Ramos (cell line): Measurements from ENCODE around the gene EPHA6.

Experiments
- in situ Hi-C: fragments of 300-500 bp; cut with MboI; formaldehyde crosslinking; loops from one replicate; pipeline ENCODE4 v1.14.3; 2022; ENCODE audit warnings: low sequenced_read_pairs; ENCODE audit not compliant: unreplicated experiment

Gene EPHA6

GRCh38 chr3:97680696-97681095 is 866.3 kb downstream of the EPHA6 start:
- in situ Hi-C loops: no loop called here

GRCh38 chr3:97684490-97684889 is 870.1 kb downstream of the EPHA6 start:
- in situ Hi-C loops: no loop called here

GRCh38 chr3:97686258-97686657 is 871.9 kb downstream of the EPHA6 start:
- in situ Hi-C loops: no loop called here

- in situ Hi-C loops: no loop called here
These were observed 873.3 kb downstream of the EPHA6 start for GRCh38 chr3:97687734-97688133.

- in situ Hi-C loops: no loop called here
These were observed 874.7 kb downstream of the EPHA6 start for GRCh38 chr3:97689111-97689510.

GRCh38 chr3:97689962-97690361 is 875.6 kb downstream of the EPHA6 start:
- in situ Hi-C loops: no loop called here

- in situ Hi-C loops: no loop called here
These were observed 877.0 kb downstream of the EPHA6 start for GRCh38 chr3:97691354-97691753.

- in situ Hi-C loops: no loop called here
These were observed 878.0 kb downstream of the EPHA6 start for GRCh38 chr3:97692389-97692788.

- in situ Hi-C loops: no loop called here
These were observed 878.4 kb downstream of the EPHA6 start for GRCh38 chr3:97692831-97693230.

GRCh38 chr3:97694876-97695275 is 880.5 kb downstream of the EPHA6 start:
- in situ Hi-C loops: no loop called here

GRCh38 chr3:97698691-97699090 is 884.3 kb downstream of the EPHA6 start:
- in situ Hi-C loops: no loop called here

- in situ Hi-C loops: loop anchor here (25.0 kb wide), 1 partner anchor 838 kb away; no protein-coding TSS in a partner anchor
These were observed 885.5 kb downstream of the EPHA6 start for GRCh38 chr3:97699889-97700288.

- in situ Hi-C loops: loop anchor here (25.0 kb wide), 1 partner anchor 843 kb away; no protein-coding TSS in a partner anchor
These were observed 891.4 kb downstream of the EPHA6 start for GRCh38 chr3:97705764-97706163.

- in situ Hi-C loops: loop anchor here (25.0 kb wide), 1 partner anchor 844 kb away; no protein-coding TSS in a partner anchor
These were observed 891.8 kb downstream of the EPHA6 start for GRCh38 chr3:97706226-97706625.

- in situ Hi-C loops: loop anchor here (25.0 kb wide), 1 partner anchor 849 kb away; no protein-coding TSS in a partner anchor
These were observed 897.3 kb downstream of the EPHA6 start for GRCh38 chr3:97711654-97712053.

GRCh38 chr3:97712919-97713318 is 898.5 kb downstream of the EPHA6 start:
- in situ Hi-C loops: loop anchor here (25.0 kb wide), 1 partner anchor 851 kb away; no protein-coding TSS in a partner anchor

- in situ Hi-C loops: loop anchor here (25.0 kb wide), 1 partner anchor 851 kb away; no protein-coding TSS in a partner anchor
These were observed 899.2 kb downstream of the EPHA6 start for GRCh38 chr3:97713634-97714033.

- in situ Hi-C loops: loop anchor here (25.0 kb wide), 1 partner anchor 857 kb away; no protein-coding TSS in a partner anchor
These were observed 904.9 kb downstream of the EPHA6 start for GRCh38 chr3:97719156-97719821.

- in situ Hi-C loops: loop anchor here (25.0 kb wide), 1 partner anchor 858 kb away; no protein-coding TSS in a partner anchor
These were observed 906.0 kb downstream of the EPHA6 start for GRCh38 chr3:97720417-97720816.

GRCh38 chr3:97721446-97721845 is 907.1 kb downstream of the EPHA6 start:
- in situ Hi-C loops: loop anchor here (25.0 kb wide), 1 partner anchor 859 kb away; no protein-coding TSS in a partner anchor

GRCh38 chr3:97736928-97737327 is 922.5 kb downstream of the EPHA6 start:
- in situ Hi-C loops: no loop called here

GRCh38 chr3:97738761-97739160 is 924.4 kb downstream of the EPHA6 start:
- in situ Hi-C loops: no loop called here
